GM23338 (cell line): ENCODE measurements around the gene TMSB15C. TPM values are rescaled to one million over a fixed set of nuclear protein-coding genes. Genes with fewer than 3 reads are reported as not detected.

ENCODE experiments used
- ATAC-seq: fragments of 200-7000 bp; cut with Tn5 transposase; 3 replicates; pipeline ENCODE4 v1.9.1; 2020
- DNase-seq: peaks from one replicate; pipeline ENCODE4 v3.0.0-alpha.2; 2015; ENCODE audit warnings: low spot score
- H2AFZ ChIP-seq: fragments of 200-600 bp; sonication (generic); 2 replicates; pipeline ENCODE4 v1.8.0; 2016; ENCODE audit warnings: antibody characterized with exemption, mild to moderate bottlenecking, moderate library complexity
- H3F3A ChIP-seq: fragments of 200-600 bp; sonication (generic); replicated peaks from 2 replicates; pipeline ENCODE4 v1.8.0; 2017; ENCODE audit warnings: antibody characterized with exemption, mixed run types, low read depth
- H3K27ac ChIP-seq: fragments of 200-600 bp; sonication (generic); 2 replicates; pipeline ENCODE4 v1.6.1; 2016; ENCODE audit warnings: low read depth
- H3K27me3 ChIP-seq: fragments of 200-600 bp; sonication (generic); 2 replicates; pipeline ENCODE4 v1.8.0; 2016; ENCODE audit warnings: mild to moderate bottlenecking, mixed run types, moderate library complexity; ENCODE audit not compliant: insufficient read depth
- H3K36me3 ChIP-seq: fragments of 200-600 bp; sonication (generic); 2 replicates; pipeline ENCODE4 v1.8.0; 2016; ENCODE audit warnings: mild to moderate bottlenecking; ENCODE audit not compliant: insufficient read depth
- H3K4me1 ChIP-seq: fragments of 200-600 bp; sonication (generic); 2 replicates; pipeline ENCODE4 v1.8.0; 2016; ENCODE audit warnings: mild to moderate bottlenecking, moderate library complexity; ENCODE audit not compliant: insufficient read depth
- H3K4me2 ChIP-seq: fragments of 200-600 bp; sonication (generic); 2 replicates; pipeline ENCODE4 v1.7.1; 2017; ENCODE audit warnings: mixed run types
- H3K4me3 ChIP-seq: fragments of 200-600 bp; sonication (generic); 2 replicates; pipeline ENCODE4 v1.6.1; 2016; ENCODE audit warnings: mixed run types
- H3K79me2 ChIP-seq: fragments of 200-600 bp; sonication (generic); replicated peaks from 2 replicates; pipeline ENCODE4 v1.8.0; 2017; ENCODE audit warnings: mild to moderate bottlenecking; ENCODE audit not compliant: insufficient read depth
- H3K9me2 ChIP-seq: fragments of 200-600 bp; sonication (generic); 2 replicates; pipeline ENCODE4 v1.8.0; 2017; ENCODE audit not compliant: insufficient read depth
- H4K20me1 ChIP-seq: fragments of 200-600 bp; sonication (generic); replicated peaks from 2 replicates; pipeline ENCODE4 v1.8.0; 2017; ENCODE audit warnings: mild to moderate bottlenecking; ENCODE audit not compliant: insufficient read depth
- H3K27ac Mint-ChIP-seq: 2 replicates; pipeline ENCODE4 v1.8.0; 2020; ENCODE audit warnings: inconsistent platforms, mild to moderate bottlenecking, moderate library complexity, mixed read lengths
- H3K27me3 Mint-ChIP-seq: 3 replicates; pipeline ENCODE4 v1.8.0; 2022; ENCODE audit warnings: low read depth, mild to moderate bottlenecking, moderate library complexity, mixed read lengths, inconsistent platforms; ENCODE audit not compliant: insufficient read depth, poor library complexity
- H3K36me3 Mint-ChIP-seq: 3 replicates; pipeline ENCODE4 v1.8.0; 2021; ENCODE audit warnings: low read depth, mild to moderate bottlenecking, inconsistent platforms, moderate library complexity, mixed read lengths
- H3K4me1 Mint-ChIP-seq: 3 replicates; pipeline ENCODE4 v1.8.0; 2020; ENCODE audit warnings: mild to moderate bottlenecking, inconsistent platforms, mixed read lengths
- H3K4me3 Mint-ChIP-seq: 3 replicates; pipeline ENCODE4 v1.8.0; 2021; ENCODE audit warnings: moderate library complexity, mild to moderate bottlenecking, inconsistent platforms, mixed read lengths
- H3K9me3 Mint-ChIP-seq: 3 replicates; pipeline ENCODE4 v1.8.0; 2020; ENCODE audit warnings: moderate library complexity, mild to moderate bottlenecking, inconsistent platforms, mixed read lengths
- CREB1 ChIP-seq: fragments of 250-450 bp; sonication (Bioruptor Pico); IDR thresholded peaks from 2 replicates; pipeline ENCODE4 v1.5.0; 2020; ENCODE audit warnings: low read depth, mild to moderate bottlenecking, moderate library complexity
- CTCF ChIP-seq, 2 experiments: fragments of 200-600 bp in 1 of 2; sonication (generic) in 1 of 2; conservative IDR thresholded peaks; 2 replicates each; pipeline versions ENCODE4 v1.5.1 to v1.6.1; 2016 to 2017; ENCODE audit warnings: antibody characterized with exemption in 2 of 2, low read depth in 2 of 2, mild to moderate bottlenecking in 2 of 2, moderate library complexity in 1 of 2
- EZH2 ChIP-seq: fragments of 200-600 bp; sonication (generic); IDR thresholded peaks from one replicate; pipeline ENCODE4 v1.8.0; 2017; ENCODE audit warnings: antibody characterized with exemption, mild to moderate bottlenecking, low read depth; ENCODE audit not compliant: unreplicated experiment
- EZH2phosphoT487 ChIP-seq: fragments of 200-600 bp; sonication (generic); IDR thresholded peaks from one replicate; pipeline ENCODE4 v1.8.1; 2018; ENCODE audit warnings: antibody characterized with exemption; ENCODE audit not compliant: unreplicated experiment
- JUNB ChIP-seq: IDR thresholded peaks from one replicate; pipeline ENCODE4 v1.6.1; 2016; ENCODE audit warnings: antibody characterized with exemption; ENCODE audit not compliant: unreplicated experiment
- NANOG ChIP-seq: IDR thresholded peaks from 2 replicates; pipeline ENCODE4 v1.6.1; 2016; ENCODE audit warnings: antibody characterized with exemption, borderline replicate concordance
- POLR2AphosphoS5 ChIP-seq: IDR thresholded peaks from 2 replicates; pipeline ENCODE4 v1.6.1; 2016; ENCODE audit warnings: antibody characterized with exemption, low read depth
- ZNF114 ChIP-seq: fragments of 250-450 bp; sonication (Bioruptor Pico); IDR thresholded peaks from 2 replicates; pipeline ENCODE4 v1.5.0; 2020; ENCODE audit warnings: mild to moderate bottlenecking, moderate library complexity
- ZNF331 ChIP-seq: fragments of 250-450 bp; sonication (Bioruptor Pico); IDR thresholded peaks from 2 replicates; pipeline ENCODE4 v1.5.0; 2020; ENCODE audit warnings: low read depth, mild to moderate bottlenecking, moderate library complexity
- ZNF462 ChIP-seq: fragments of 250-450 bp; sonication (Bioruptor Pico); IDR thresholded peaks from 2 replicates; pipeline ENCODE4 v1.5.0; 2020; ENCODE audit warnings: mild to moderate bottlenecking, moderate library complexity
- polyA plus RNA-seq: library from polyadenylated mRNA; unstranded; fragments of >200 nt; fragmentation: Nextera tagmentation; extraction: Ambion mirVana; gene quantifications from 2 replicates; pipeline ENCODE4 v1.2.1, GENCODE V29; 2016
- total RNA-seq: library from RNA; depleted of rRNA; stranded (reverse); fragments of >200 nt; shearing (Covaris generic); gene quantifications from 2 replicates; pipeline ENCODE4 v1.2.3, GENCODE V29; 2014
- TF ChIP-seq, protein P1 (sequence below): IDR thresholded peaks from 2 replicates; pipeline ENCODE4 v1.6.1; 2016; ENCODE audit warnings: antibody characterized with exemption

The TMSB15C gene
- total and polyA plus RNA-seq, 2 experiments from 2014 or later, result 1.1 to 3.9 TPM

- Histone ChIP-seq H3K9me2 (no peaks in the 10 kb centered on the region), H3K4me2 (no peak overlapping the region), H3K27ac (no peak overlapping the region), H3K79me2 (no peaks in the 10 kb centered on the region), H3K4me3 (no peak overlapping the region), H4K20me1 (no peaks in the 10 kb centered on the region; the same call in 1 of the 2 replicates), H3K4me1 (no peaks in the 10 kb centered on the region), H3F3A (no peaks in the 10 kb centered on the region), H3K36me3 (no peaks in the 10 kb centered on the region), H3K27me3 (no peaks in the 10 kb centered on the region), H2AFZ (no peak overlapping the region)
- ATAC-seq, result no peak
- TF ChIP-seq POLR2AphosphoS5 (no peak), CTCF (conservative IDR thresholded peaks at IDR 0.05; ENCODE audit: low read depth in 2 of 2) (no peak), EZH2 (no peak)
- TF ChIP-seq, protein P1, sequence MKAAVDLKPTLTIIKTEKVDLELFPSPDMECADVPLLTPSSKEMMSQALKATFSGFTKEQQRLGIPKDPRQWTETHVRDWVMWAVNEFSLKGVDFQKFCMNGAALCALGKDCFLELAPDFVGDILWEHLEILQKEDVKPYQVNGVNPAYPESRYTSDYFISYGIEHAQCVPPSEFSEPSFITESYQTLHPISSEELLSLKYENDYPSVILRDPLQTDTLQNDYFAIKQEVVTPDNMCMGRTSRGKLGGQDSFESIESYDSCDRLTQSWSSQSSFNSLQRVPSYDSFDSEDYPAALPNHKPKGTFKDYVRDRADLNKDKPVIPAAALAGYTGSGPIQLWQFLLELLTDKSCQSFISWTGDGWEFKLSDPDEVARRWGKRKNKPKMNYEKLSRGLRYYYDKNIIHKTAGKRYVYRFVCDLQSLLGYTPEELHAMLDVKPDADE, result no peak
- Mint-ChIP-seq H3K27ac (no peak overlapping the region), H3K4me3 (no peak overlapping the region), H3K27me3 (no peaks in the 10 kb centered on the region), H3K4me1 (no peaks in the 10 kb centered on the region; the same call in 2 of the 3 replicates), H3K9me3 (no peaks in the 10 kb centered on the region), H3K36me3 (no peaks in the 10 kb centered on the region; the same call in 2 of the 3 replicates)
- DNase-seq, result no peak
Measured at GRCh38 chrX:104104676-104105075, 28.6 kb upstream of the TMSB15C start.

DNA sequence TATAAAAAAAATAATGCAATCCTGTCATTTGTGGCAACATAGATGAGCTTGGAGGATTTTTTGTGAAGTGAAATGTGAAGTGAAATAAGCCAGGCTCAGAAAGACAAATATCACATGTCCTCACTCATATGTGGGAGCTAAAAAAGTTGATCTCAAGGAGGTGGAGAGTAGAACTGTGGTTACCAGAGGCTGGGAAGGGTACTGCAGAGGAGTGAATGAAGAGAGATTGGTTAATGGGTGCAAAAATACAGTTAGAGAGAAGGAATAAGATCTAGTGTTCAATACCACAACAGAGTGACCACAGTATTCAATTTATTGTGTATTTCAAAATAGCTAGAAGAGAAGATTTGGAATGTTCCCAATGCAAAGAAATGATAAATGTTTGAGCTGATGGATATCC lies 22.9 kb upstream of the TMSB15C start:
- Histone ChIP-seq H3K4me1 (no peaks in the 10 kb centered on the region), H3K9me2 (no peaks in the 10 kb centered on the region), H3K79me2 (no peaks in the 10 kb centered on the region), H3K27me3 (no peaks in the 10 kb centered on the region), H3K4me2 (no peak overlapping the region), H4K20me1 (no peaks in the 10 kb centered on the region), H3K36me3 (no peaks in the 10 kb centered on the region), H3K27ac (no peak overlapping the region), H3F3A (no peaks in the 10 kb centered on the region), H2AFZ (no peak overlapping the region), H3K4me3 (no peak overlapping the region)
- no peak overlapping the region for H3K27ac Mint-ChIP-seq
- H3K4me3 Mint-ChIP-seq, result no peak overlapping the region
- no peaks in the 10 kb centered on the region for H3K9me3 Mint-ChIP-seq
- no peaks in the 10 kb centered on the region for H3K4me1 Mint-ChIP-seq
- H3K27me3 Mint-ChIP-seq, result peaks cover 3% of the 10 kb centered on the region
- ATAC-seq (no peak), DNase-seq (no peak)
- no peaks in the 10 kb centered on the region; the same call in 2 of the 3 replicates for H3K36me3 Mint-ChIP-seq
- no peak for TF ChIP-seq NANOG
- TF ChIP-seq EZH2phosphoT487, result no peak
- TF ChIP-seq ZNF114 (CRISPR knock-in tag), result no peak
- TF ChIP-seq POLR2AphosphoS5, result no peak
- TF ChIP-seq ZNF462 (CRISPR knock-in tag), result no peak
- TF ChIP-seq JUNB, result no peak
- no peak for TF ChIP-seq ZNF331 (CRISPR knock-in tag)
- no peak for TF ChIP-seq CREB1 (CRISPR knock-in tag)
- TF ChIP-seq, protein P1, result no peak
